Measurements from ENCODE around the gene BRMS1.
"Not testable (repeated sequence)": the region's sequence is repeated elsewhere in the genome, so short reads cannot be mapped to it uniquely, and the experiment has no call there.

BRMS1 gene

GRCh38 chr11:66362481-66363147 lies 17.7 kb upstream of the BRMS1 start:
- DNase-seq, result no peak

GRCh38 chr11:66361502-66361941 lies 16.6 kb upstream of the BRMS1 start:
- DNase-seq, result no peak

- no peak for DNase-seq
These were observed 15.6 kb upstream of the BRMS1 start for GRCh38 chr11:66360406-66361073.

- no peak for DNase-seq
These were observed 14.8 kb upstream of the BRMS1 start for GRCh38 chr11:66359662-66360087.

- DNase-seq, result not testable (repeated sequence)
These were observed 5.8 kb upstream of the BRMS1 start for GRCh38 chr11:66350560-66351235.

- DNase-seq, result no peak
These were observed 4.1 kb upstream of the BRMS1 start for GRCh38 chr11:66349084-66349386.

GRCh38 chr11:66347425-66348276 lies 2.7 kb upstream of the BRMS1 start, which contains the start of gene B4GAT1:
Gene B4GAT1 (minus strand): TSS chr11:66347629. CDS start chr11:66347545, 84 bp downstream.
- peak; percentile 19 for DNase-seq

- no peak for DNase-seq
These were observed 1.8 kb upstream of the BRMS1 start for GRCh38 chr11:66346476-66347424.

- no peak for DNase-seq
These were observed 379 bp upstream of the BRMS1 start for GRCh38 chr11:66345316-66345649.

- DNase-seq, result no peak
These were observed 1.7 kb downstream of the BRMS1 start for GRCh38 chr11:66343176-66343575.

GRCh38 chr11:66341502-66342126 lies 3.3 kb downstream of the BRMS1 start:
- DNase-seq, result no peak

- DNase-seq, result no peak
These were observed 4.1 kb downstream of the BRMS1 start for GRCh38 chr11:66340596-66341501.

- no peak for DNase-seq
These were observed 5.0 kb downstream of the BRMS1 start for GRCh38 chr11:66339686-66340483.

GRCh38 chr11:66339162-66339675 lies 5.7 kb downstream of the BRMS1 start:
- no peak for DNase-seq

GRCh38 chr11:66338276-66339161 lies 6.4 kb downstream of the BRMS1 start:
- DNase-seq, result no peak

GRCh38 chr11:66337103-66337899 lies 7.6 kb downstream of the BRMS1 start:
- DNase-seq, result no peak
